HepG2 (cell line): ENCODE measurements around the gene NOTUM. TPM values are rescaled to one million over a fixed set of nuclear protein-coding genes. Genes with fewer than 3 reads are reported as not detected.
A peak's percentile ranks its signal among the peaks of the same experiment; 100 is the strongest.

Experiments used
- ARNT ChIP-seq: fragments of 450-650 bp; IDR thresholded peaks from 2 replicates; pipeline ENCODE4 v1.6.1; 2017
- EEA1 ChIP-seq: sonication (generic); formaldehyde crosslinking; IDR thresholded peaks from 2 replicates; pipeline ENCODE4 v1.5.1; 2020; ENCODE audit warnings: mild to moderate bottlenecking, missing genetic modification reagents, borderline replicate concordance
- KLF13 ChIP-seq: sonication (generic); formaldehyde crosslinking; IDR thresholded peaks from 2 replicates; pipeline ENCODE4 v1.4.0; 2020; ENCODE audit warnings: mild to moderate bottlenecking, missing genetic modification reagents
- SRSF4 ChIP-seq: fragments of 200-400 bp; formaldehyde crosslinking; IDR thresholded peaks from one replicate; pipeline ENCODE4 v1.6.1; 2018; ENCODE audit warnings: mild to moderate bottlenecking, low read depth, low read length, moderate library complexity; ENCODE audit not compliant: poor library complexity, severe bottlenecking
- ZMAT3 ChIP-seq: sonication (generic); formaldehyde crosslinking; conservative IDR thresholded peaks from 2 replicates; pipeline ENCODE4 v1.7.0; 2021; ENCODE audit warnings: missing genetic modification reagents
- ZMYM4 ChIP-seq: sonication (generic); formaldehyde crosslinking; IDR thresholded peaks from 2 replicates; pipeline ENCODE4 v1.8.1; 2023; ENCODE audit warnings: mild to moderate bottlenecking, missing genetic modification reagents
- ZNF33B ChIP-seq: sonication (generic); formaldehyde crosslinking; IDR thresholded peaks from 2 replicates; pipeline ENCODE4 v1.5.1; 2020; ENCODE audit warnings: mild to moderate bottlenecking, missing genetic modification reagents
- ZNF451 ChIP-seq: sonication (generic); formaldehyde crosslinking; IDR thresholded peaks from 2 replicates; pipeline ENCODE4 v1.5.0; 2020; ENCODE audit warnings: mild to moderate bottlenecking, missing genetic modification reagents
- ZNF788 ChIP-seq: sonication (generic); formaldehyde crosslinking; IDR thresholded peaks from 2 replicates; pipeline ENCODE4 v1.5.0; 2020; ENCODE audit warnings: mild to moderate bottlenecking, missing genetic modification reagents, borderline replicate concordance
- ZNF883 ChIP-seq: sonication (generic); formaldehyde crosslinking; IDR thresholded peaks from 2 replicates; pipeline ENCODE4 v1.5.1; 2020; ENCODE audit warnings: mild to moderate bottlenecking, missing genetic modification reagents; ENCODE audit errors: not compliant biosample characterization
- polyA plus RNA-seq, 8 experiments: library from polyadenylated mRNA; depleted of rRNA in 3 of 8; stranded (reverse) in 7 of 8; unstranded in 1 of 8; fragments of >200 nt; fragmentation: Illumina TruSeq in 4 of 8; extraction: Trizol in 4 of 8; gene quantifications; 2 replicates each; pipeline versions ENCODE4 v1.2.1 to v1.2.3, GENCODE V29; 2011 to 2016; ENCODE audit warnings: low read depth in 4 of 8, missing spikeins in 1 of 8, mixed read lengths in 1 of 8; ENCODE audit not compliant: insufficient read depth in 1 of 8
- total RNA-seq, 5 experiments: library from RNA; depleted of rRNA; stranded (reverse); fragments of >200 nt; fragmentation: Illumina TruSeq; extraction: Trizol; gene quantifications; 2 replicates each; pipeline ENCODE4 v1.2.3, GENCODE V29; 2016; ENCODE audit warnings: low read depth in 1 of 5
- TF ChIP-seq, protein P1 (sequence below): IDR thresholded peaks from 2 replicates; pipeline ENCODE4 v1.6.1; 2012; ENCODE audit warnings: inconsistent platforms
- TF ChIP-seq, protein P2 (sequence below): sonication (generic); formaldehyde crosslinking; IDR thresholded peaks from 2 replicates; pipeline ENCODE4 v1.4.0; 2020; ENCODE audit warnings: missing genetic modification reagents
- TF ChIP-seq, protein P3 (sequence below): sonication (generic); formaldehyde crosslinking; IDR thresholded peaks from 2 replicates; pipeline ENCODE4 v1.5.0; 2020; ENCODE audit warnings: mild to moderate bottlenecking, missing genetic modification reagents, borderline replicate concordance
- TF ChIP-seq, protein P4 (sequence below): sonication (generic); formaldehyde crosslinking; conservative IDR thresholded peaks from 2 replicates; pipeline ENCODE4 v1.4.0; 2020; ENCODE audit warnings: missing genetic modification reagents
- TF ChIP-seq, protein P5 (sequence below): sonication (generic); IDR thresholded peaks from 2 replicates; pipeline ENCODE4 v1.6.1; 2016; ENCODE audit warnings: low read depth, borderline replicate concordance

Gene NOTUM
- total and polyA plus RNA-seq, 2 of the 13 experiments (the other 11 are each of a cell fraction or from before 2014, with no cell fraction given): 150 to 160 TPM

DNA sequence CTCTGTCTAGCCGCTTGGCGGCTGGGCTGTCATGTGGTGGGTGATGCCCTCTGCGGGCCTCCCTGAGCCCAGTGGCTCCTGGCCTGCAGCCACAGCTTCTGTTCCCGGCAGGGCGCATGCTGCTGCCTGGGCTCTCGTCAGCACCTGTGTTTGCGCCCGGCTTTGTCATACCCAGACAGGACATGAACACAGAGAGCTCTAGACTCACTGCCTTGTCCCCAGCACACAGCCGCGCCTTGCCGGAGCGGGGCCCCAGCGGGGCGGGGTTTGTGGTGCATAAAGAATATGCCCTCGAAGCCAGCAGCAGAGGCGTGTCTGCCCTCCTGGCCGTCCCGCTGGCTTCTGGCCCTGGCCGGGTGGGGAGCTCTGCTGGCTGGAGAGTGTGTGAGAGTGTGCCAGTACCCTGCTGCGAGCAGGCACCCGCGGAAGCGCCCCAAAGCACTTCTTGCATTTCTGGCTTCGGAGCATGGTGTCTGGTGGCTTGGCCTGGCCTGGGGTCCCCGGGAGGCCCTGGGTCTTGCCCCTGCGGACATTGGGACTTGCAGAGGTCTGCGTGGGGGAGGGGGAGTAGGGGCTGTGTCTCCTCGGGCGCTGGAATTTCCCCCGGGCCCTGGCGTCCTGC is 30.8 kb upstream of the NOTUM start (continued):
- 0 out of 2 replicates have a peak, but pooled peaks have one; percentile 4 for TF ChIP-seq EEA1 (CRISPR knock-in tag)
- TF ChIP-seq, protein P1, sequence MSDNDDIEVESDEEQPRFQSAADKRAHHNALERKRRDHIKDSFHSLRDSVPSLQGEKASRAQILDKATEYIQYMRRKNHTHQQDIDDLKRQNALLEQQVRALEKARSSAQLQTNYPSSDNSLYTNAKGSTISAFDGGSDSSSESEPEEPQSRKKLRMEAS: no peak
- TF ChIP-seq, protein P2, sequence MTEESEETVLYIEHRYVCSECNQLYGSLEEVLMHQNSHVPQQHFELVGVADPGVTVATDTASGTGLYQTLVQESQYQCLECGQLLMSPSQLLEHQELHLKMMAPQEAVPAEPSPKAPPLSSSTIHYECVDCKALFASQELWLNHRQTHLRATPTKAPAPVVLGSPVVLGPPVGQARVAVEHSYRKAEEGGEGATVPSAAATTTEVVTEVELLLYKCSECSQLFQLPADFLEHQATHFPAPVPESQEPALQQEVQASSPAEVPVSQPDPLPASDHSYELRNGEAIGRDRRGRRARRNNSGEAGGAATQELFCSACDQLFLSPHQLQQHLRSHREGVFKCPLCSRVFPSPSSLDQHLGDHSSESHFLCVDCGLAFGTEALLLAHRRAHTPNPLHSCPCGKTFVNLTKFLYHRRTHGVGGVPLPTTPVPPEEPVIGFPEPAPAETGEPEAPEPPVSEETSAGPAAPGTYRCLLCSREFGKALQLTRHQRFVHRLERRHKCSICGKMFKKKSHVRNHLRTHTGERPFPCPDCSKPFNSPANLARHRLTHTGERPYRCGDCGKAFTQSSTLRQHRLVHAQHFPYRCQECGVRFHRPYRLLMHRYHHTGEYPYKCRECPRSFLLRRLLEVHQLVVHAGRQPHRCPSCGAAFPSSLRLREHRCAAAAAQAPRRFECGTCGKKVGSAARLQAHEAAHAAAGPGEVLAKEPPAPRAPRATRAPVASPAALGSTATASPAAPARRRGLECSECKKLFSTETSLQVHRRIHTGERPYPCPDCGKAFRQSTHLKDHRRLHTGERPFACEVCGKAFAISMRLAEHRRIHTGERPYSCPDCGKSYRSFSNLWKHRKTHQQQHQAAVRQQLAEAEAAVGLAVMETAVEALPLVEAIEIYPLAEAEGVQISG (CRISPR knock-in tag): peak; percentile 89
- TF ChIP-seq ZMAT3: peak; percentile 88; the same call in 1 of the 2 replicates
- peak; percentile 92 for TF ChIP-seq ZNF788 (CRISPR knock-in tag)
- TF ChIP-seq SRSF4: peak; percentile 85
- TF ChIP-seq, protein P3, sequence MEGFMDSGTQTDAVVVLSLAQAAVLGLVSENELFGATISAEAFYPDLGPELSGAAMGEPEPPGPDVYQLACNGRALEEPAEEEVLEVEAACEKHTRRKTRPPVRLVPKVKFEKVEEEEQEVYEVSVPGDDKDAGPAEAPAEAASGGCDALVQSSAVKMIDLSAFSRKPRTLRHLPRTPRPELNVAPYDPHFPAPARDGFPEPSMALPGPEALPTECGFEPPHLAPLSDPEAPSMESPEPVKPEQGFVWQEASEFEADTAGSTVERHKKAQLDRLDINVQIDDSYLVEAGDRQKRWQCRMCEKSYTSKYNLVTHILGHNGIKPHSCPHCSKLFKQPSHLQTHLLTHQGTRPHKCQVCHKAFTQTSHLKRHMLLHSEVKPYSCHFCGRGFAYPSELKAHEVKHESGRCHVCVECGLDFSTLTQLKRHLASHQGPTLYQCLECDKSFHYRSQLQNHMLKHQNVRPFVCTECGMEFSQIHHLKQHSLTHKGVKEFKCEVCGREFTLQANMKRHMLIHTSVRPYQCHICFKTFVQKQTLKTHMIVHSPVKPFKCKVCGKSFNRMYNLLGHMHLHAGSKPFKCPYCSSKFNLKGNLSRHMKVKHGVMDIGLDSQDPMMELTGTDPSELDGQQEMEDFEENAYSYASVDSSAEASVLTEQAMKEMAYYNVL (CRISPR knock-in tag): peak; percentile 58
- 0 out of 2 replicates have a peak, but pooled peaks have one; percentile 18 for TF ChIP-seq ZMYM4
- 0 out of 2 replicates have a peak, but pooled peaks have one; percentile 27 for TF ChIP-seq ZNF33B
- TF ChIP-seq ZNF451: no peak; the same call in 1 of the 2 replicates
- TF ChIP-seq ARNT: no peak
- TF ChIP-seq, protein P4, sequence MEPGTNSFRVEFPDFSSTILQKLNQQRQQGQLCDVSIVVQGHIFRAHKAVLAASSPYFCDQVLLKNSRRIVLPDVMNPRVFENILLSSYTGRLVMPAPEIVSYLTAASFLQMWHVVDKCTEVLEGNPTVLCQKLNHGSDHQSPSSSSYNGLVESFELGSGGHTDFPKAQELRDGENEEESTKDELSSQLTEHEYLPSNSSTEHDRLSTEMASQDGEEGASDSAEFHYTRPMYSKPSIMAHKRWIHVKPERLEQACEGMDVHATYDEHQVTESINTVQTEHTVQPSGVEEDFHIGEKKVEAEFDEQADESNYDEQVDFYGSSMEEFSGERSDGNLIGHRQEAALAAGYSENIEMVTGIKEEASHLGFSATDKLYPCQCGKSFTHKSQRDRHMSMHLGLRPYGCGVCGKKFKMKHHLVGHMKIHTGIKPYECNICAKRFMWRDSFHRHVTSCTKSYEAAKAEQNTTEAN (CRISPR knock-in tag): peak; percentile 59; the same call in 1 of the 2 replicates
- TF ChIP-seq, protein P5, sequence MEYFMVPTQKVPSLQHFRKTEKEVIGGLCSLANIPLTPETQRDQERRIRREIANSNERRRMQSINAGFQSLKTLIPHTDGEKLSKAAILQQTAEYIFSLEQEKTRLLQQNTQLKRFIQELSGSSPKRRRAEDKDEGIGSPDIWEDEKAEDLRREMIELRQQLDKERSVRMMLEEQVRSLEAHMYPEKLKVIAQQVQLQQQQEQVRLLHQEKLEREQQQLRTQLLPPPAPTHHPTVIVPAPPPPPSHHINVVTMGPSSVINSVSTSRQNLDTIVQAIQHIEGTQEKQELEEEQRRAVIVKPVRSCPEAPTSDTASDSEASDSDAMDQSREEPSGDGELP: peak; percentile 85; the same call in 1 of the 2 replicates
- TF ChIP-seq ZNF883 (CRISPR knock-in tag): no peak
- TF ChIP-seq KLF13: no peak; the same call in 1 of the 2 replicates
